MM.1S (cell line): Measurements from ENCODE around the gene REELD1.

Experiments
- CTCF ChIP-seq: fragments of 300-600 bp; sonication (generic); IDR thresholded peaks from 2 replicates; pipeline ENCODE4 v1.5.1; 2016; ENCODE audit warnings: antibody characterized with exemption, low read length, mixed read lengths
- EZH2 ChIP-seq: fragments of 300-600 bp; sonication (generic); optimal IDR thresholded peaks from 2 replicates; pipeline ENCODE3; 2017; ENCODE audit warnings: low read depth, mild to moderate bottlenecking, antibody characterized with exemption, low read length, mixed read lengths
- EZH2phosphoT487 ChIP-seq: fragments of 300-600 bp; sonication (generic); IDR thresholded peaks from 2 replicates; pipeline ENCODE4 v1.6.1; 2018; ENCODE audit warnings: antibody characterized with exemption, low read length

- no peak for TF ChIP-seq CTCF
- no peak for TF ChIP-seq EZH2
- TF ChIP-seq EZH2phosphoT487, result no peak
Observed at GRCh38 chr4:146211440-146211839, 2.9 kb upstream of the REELD1 start.
